ENCODE results near the gene UBTFL1. TPM values are rescaled to one million over a fixed set of nuclear protein-coding genes. Genes with fewer than 3 reads are reported as not detected.
"Not testable (repeated sequence)": the region's sequence is repeated elsewhere in the genome, so short reads cannot be mapped to it uniquely, and the experiment has no call there.

UBTFL1 gene
- polyA plus RNA-seq (2012; ENCODE audit: insufficient read depth, insufficient read length, low read depth): not detected

GRCh38 chr11:90085650-90086049, at the start of gene UBTFL1:
Gene UBTFL1, plus strand, starts transcription at chr11:90085950. Its CDS starts 0 bp downstream, at chr11:90085950.
- not testable (repeated sequence) for H3K4me1 ChIP-seq; DNase-seq; H3K4me3 ChIP-seq (ENCODE audit: low read depth, low read length); H3K9me3 ChIP-seq; H3K27me3 ChIP-seq; H3K36me3 ChIP-seq

GRCh38 chr11:90051591-90052209, 34.0 kb upstream of the UBTFL1 start:
- H3K4me3 ChIP-seq (ENCODE audit: low read depth, low read length); H3K27me3 ChIP-seq; H3K36me3 ChIP-seq; H3K9me3 ChIP-seq; DNase-seq; H3K4me1 ChIP-seq: not testable (repeated sequence)

GRCh38 chr11:90052311-90052710, 33.4 kb upstream of the UBTFL1 start:
- not testable (repeated sequence) for H3K36me3 ChIP-seq; H3K4me3 ChIP-seq (ENCODE audit: low read depth, low read length); H3K4me1 ChIP-seq; H3K9me3 ChIP-seq; H3K27me3 ChIP-seq; DNase-seq

- H3K4me3 ChIP-seq (ENCODE audit: low read depth, low read length); H3K27me3 ChIP-seq; H3K9me3 ChIP-seq; H3K4me1 ChIP-seq; DNase-seq; H3K36me3 ChIP-seq: not testable (repeated sequence)
Measured at GRCh38 chr11:90053545-90053944, 32.2 kb upstream of the UBTFL1 start.

GRCh38 chr11:90088731-90089130, 3.0 kb downstream of the UBTFL1 start:
- H3K9me3 ChIP-seq; DNase-seq; H3K4me3 ChIP-seq (ENCODE audit: low read depth, low read length); H3K4me1 ChIP-seq; H3K27me3 ChIP-seq; H3K36me3 ChIP-seq: not testable (repeated sequence)

GRCh38 chr11:90095230-90095924, 9.6 kb downstream of the UBTFL1 start:
- H3K36me3 ChIP-seq; H3K27me3 ChIP-seq; H3K4me3 ChIP-seq (ENCODE audit: low read depth, low read length); H3K4me1 ChIP-seq; DNase-seq; H3K9me3 ChIP-seq: not testable (repeated sequence)

- not testable (repeated sequence) for H3K36me3 ChIP-seq; DNase-seq; H3K4me3 ChIP-seq (ENCODE audit: low read depth, low read length); H3K4me1 ChIP-seq; H3K27me3 ChIP-seq; H3K9me3 ChIP-seq
Measured at GRCh38 chr11:90098261-90098660, 12.5 kb downstream of the UBTFL1 start.

- TF ChIP-seq CTCF (IDR thresholded peaks at IDR 0.05; ENCODE audit: low read depth, low read length): no peak
Measured at GRCh38 chr11:90100431-90100830, 14.7 kb downstream of the UBTFL1 start.

GRCh38 chr11:90113541-90113940, 27.8 kb downstream of the UBTFL1 start:
- no peaks in the 10 kb centered on the region for H3K27me3 ChIP-seq
- peak; percentile 41; the same call in 1 of the 2 replicates for TF ChIP-seq CTCF (IDR thresholded peaks at IDR 0.05; ENCODE audit: low read depth, low read length)
- no peak overlapping the region for H3K4me3 ChIP-seq (ENCODE audit: low read depth, low read length)
- DNase-seq: no peak
- no peaks in the 10 kb centered on the region for H3K4me1 ChIP-seq
- no peaks in the 10 kb centered on the region for H3K9me3 ChIP-seq
- H3K36me3 ChIP-seq: no peaks in the 10 kb centered on the region

More at GRCh38 chr11:90100431-90100830, 14.7 kb downstream of the UBTFL1 start:
- Histone ChIP-seq H3K27me3 (no peaks in the 10 kb centered on the region), H3K9me3 (no peaks in the 10 kb centered on the region), H3K36me3 (no peaks in the 10 kb centered on the region), H3K4me1 (no peaks in the 10 kb centered on the region), H3K4me3 (ENCODE audit: low read depth, low read length) (no peak overlapping the region)
- no peak for DNase-seq

- no peaks in the 10 kb centered on the region for H3K9me3 ChIP-seq
- no peaks in the 10 kb centered on the region for H3K36me3 ChIP-seq
Measured at GRCh38 chr11:90120191-90120590, 34.4 kb downstream of the UBTFL1 start.

More at GRCh38 chr11:90120191-90120590, 34.4 kb downstream of the UBTFL1 start:
- Histone ChIP-seq H3K4me1 (no peaks in the 10 kb centered on the region), H3K27me3 (no peaks in the 10 kb centered on the region), H3K4me3 (ENCODE audit: low read depth, low read length) (no peak overlapping the region)
- DNase-seq: no peak
- no peak for TF ChIP-seq CTCF (IDR thresholded peaks at IDR 0.05; ENCODE audit: low read depth, low read length)
